ENCODE data around the gene RIPOR2.

- TF ChIP-seq MXI1 (IDR thresholded peaks at IDR 0.05; ENCODE audit: low read depth, low read length), result no peak
- TF ChIP-seq, protein P1, sequence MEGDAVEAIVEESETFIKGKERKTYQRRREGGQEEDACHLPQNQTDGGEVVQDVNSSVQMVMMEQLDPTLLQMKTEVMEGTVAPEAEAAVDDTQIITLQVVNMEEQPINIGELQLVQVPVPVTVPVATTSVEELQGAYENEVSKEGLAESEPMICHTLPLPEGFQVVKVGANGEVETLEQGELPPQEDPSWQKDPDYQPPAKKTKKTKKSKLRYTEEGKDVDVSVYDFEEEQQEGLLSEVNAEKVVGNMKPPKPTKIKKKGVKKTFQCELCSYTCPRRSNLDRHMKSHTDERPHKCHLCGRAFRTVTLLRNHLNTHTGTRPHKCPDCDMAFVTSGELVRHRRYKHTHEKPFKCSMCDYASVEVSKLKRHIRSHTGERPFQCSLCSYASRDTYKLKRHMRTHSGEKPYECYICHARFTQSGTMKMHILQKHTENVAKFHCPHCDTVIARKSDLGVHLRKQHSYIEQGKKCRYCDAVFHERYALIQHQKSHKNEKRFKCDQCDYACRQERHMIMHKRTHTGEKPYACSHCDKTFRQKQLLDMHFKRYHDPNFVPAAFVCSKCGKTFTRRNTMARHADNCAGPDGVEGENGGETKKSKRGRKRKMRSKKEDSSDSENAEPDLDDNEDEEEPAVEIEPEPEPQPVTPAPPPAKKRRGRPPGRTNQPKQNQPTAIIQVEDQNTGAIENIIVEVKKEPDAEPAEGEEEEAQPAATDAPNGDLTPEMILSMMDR (IDR thresholded peaks at IDR 0.05 in 2 of 3, conservative IDR thresholded peaks at IDR 0.05 in 1 of 3; ENCODE audit: control insufficient read depth in 2 of 3, extremely low read depth in 1 of 3, insufficient read depth in 1 of 3, low read depth in 3 of 3, low read length in 3 of 3), result no peak
- TF ChIP-seq SPI1 (IDR thresholded peaks at IDR 0.05; ENCODE audit: borderline replicate concordance, insufficient read depth, low read depth, low read length), result peak; percentile 56; the same call in 1 of the 2 replicates
- TF ChIP-seq REST (IDR thresholded peaks at IDR 0.05; ENCODE audit: low read depth, low read length), result no peak
- no peak for TF ChIP-seq PAX5 (IDR thresholded peaks at IDR 0.05; ENCODE audit: borderline replicate concordance, low read depth, low read length)
- TF ChIP-seq CHD2 (IDR thresholded peaks at IDR 0.05; ENCODE audit: borderline replicate concordance, low read depth, low read length), result no peak
- TF ChIP-seq, protein P2, sequence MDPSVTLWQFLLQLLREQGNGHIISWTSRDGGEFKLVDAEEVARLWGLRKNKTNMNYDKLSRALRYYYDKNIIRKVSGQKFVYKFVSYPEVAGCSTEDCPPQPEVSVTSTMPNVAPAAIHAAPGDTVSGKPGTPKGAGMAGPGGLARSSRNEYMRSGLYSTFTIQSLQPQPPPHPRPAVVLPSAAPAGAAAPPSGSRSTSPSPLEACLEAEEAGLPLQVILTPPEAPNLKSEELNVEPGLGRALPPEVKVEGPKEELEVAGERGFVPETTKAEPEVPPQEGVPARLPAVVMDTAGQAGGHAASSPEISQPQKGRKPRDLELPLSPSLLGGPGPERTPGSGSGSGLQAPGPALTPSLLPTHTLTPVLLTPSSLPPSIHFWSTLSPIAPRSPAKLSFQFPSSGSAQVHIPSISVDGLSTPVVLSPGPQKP (IDR thresholded peaks at IDR 0.05; ENCODE audit: low read depth, low read length), result no peak
- TF ChIP-seq SIN3A (IDR thresholded peaks at IDR 0.05; ENCODE audit: low read depth, low read length), result no peak
Measured at GRCh38 chr6:24927277-24927955, 8.3 kb downstream of the RIPOR2 start.
